ENCODE measurements around the gene MAN2A1. TPM values are rescaled to one million over a fixed set of nuclear protein-coding genes. Genes with fewer than 3 reads are reported as not detected.

MAN2A1 gene
- total RNA-seq, 1 donor from 2014 or later: 33.9 TPM

- H3K27me3 ChIP-seq: no peaks in the 10 kb centered on the region
- DNase-seq (ENCODE audit: extremely low spot score in 2 of 2): no peak
- H3K36me3 ChIP-seq: no peaks in the 10 kb centered on the region
- intact Hi-C loops (cut with DNase I): no loop called here
- H3K27ac ChIP-seq: no peak overlapping the region
- TF ChIP-seq POLR2AphosphoS5 (IDR thresholded peaks at IDR 0.05; ENCODE audit: insufficient read depth in 1 of 2, low read depth in 1 of 2): no peak
- TF ChIP-seq POLR2A (IDR thresholded peaks at IDR 0.05): no peak
- TF ChIP-seq CTCF (IDR thresholded peaks at IDR 0.05): no peak
- no peak overlapping the region for H3K4me3 ChIP-seq
- no peaks in the 10 kb centered on the region for H3K4me1 ChIP-seq
- no peaks in the 10 kb centered on the region for H3K9me3 ChIP-seq
Measured at GRCh38 chr5:109676920-109677319, 12.8 kb upstream of the MAN2A1 start.

DNA sequence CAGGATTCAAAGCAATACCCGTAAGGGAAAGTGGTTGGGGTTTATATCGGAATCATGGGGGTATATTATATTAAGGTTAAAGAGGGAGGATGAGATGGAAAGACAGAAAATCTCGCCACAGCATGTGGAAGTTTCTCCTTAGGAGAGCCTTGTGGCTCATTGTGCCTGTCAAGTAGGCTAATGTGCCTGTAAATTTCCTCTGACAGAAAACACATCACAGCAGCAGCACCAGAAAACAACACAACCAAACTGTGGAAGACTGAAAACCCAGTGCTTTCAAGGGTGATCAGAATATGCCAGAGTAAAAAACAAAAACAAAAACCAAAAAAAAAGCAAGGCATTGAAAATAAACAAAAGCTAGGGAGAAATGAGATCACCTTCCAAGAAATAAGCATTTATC is 11.3 kb upstream of the MAN2A1 start:
- H3K9me3 ChIP-seq: no peaks in the 10 kb centered on the region
- intact Hi-C loops (cut with DNase I): no loop called here
- H3K27ac ChIP-seq: no peak overlapping the region
- DNase-seq (ENCODE audit: extremely low spot score in 2 of 2): no peak
- H3K4me1 ChIP-seq: no peaks in the 10 kb centered on the region
- no peak for TF ChIP-seq POLR2AphosphoS5 (IDR thresholded peaks at IDR 0.05; ENCODE audit: insufficient read depth in 1 of 2, low read depth in 1 of 2)
- TF ChIP-seq POLR2A (IDR thresholded peaks at IDR 0.05): no peak
- TF ChIP-seq CTCF (IDR thresholded peaks at IDR 0.05): no peak
- H3K4me3 ChIP-seq: no peak overlapping the region
- no peaks in the 10 kb centered on the region for H3K36me3 ChIP-seq
- no peaks in the 10 kb centered on the region for H3K27me3 ChIP-seq

GRCh38 chr5:109681763-109682162 is 8.0 kb upstream of the MAN2A1 start:
- H3K4me3 ChIP-seq: no peak overlapping the region
- DNase-seq (ENCODE audit: extremely low spot score in 2 of 2): no peak
- no peaks in the 10 kb centered on the region for H3K36me3 ChIP-seq
- H3K27ac ChIP-seq: no peak overlapping the region
- no peaks in the 10 kb centered on the region for H3K4me1 ChIP-seq
- no peaks in the 10 kb centered on the region for H3K27me3 ChIP-seq
- no peaks in the 10 kb centered on the region for H3K9me3 ChIP-seq
- intact Hi-C loops (cut with DNase I): no loop called here
- no peak for TF ChIP-seq POLR2A (IDR thresholded peaks at IDR 0.05)
- TF ChIP-seq CTCF (IDR thresholded peaks at IDR 0.05): no peak
- TF ChIP-seq POLR2AphosphoS5 (IDR thresholded peaks at IDR 0.05; ENCODE audit: insufficient read depth in 1 of 2, low read depth in 1 of 2): no peak

DNA sequence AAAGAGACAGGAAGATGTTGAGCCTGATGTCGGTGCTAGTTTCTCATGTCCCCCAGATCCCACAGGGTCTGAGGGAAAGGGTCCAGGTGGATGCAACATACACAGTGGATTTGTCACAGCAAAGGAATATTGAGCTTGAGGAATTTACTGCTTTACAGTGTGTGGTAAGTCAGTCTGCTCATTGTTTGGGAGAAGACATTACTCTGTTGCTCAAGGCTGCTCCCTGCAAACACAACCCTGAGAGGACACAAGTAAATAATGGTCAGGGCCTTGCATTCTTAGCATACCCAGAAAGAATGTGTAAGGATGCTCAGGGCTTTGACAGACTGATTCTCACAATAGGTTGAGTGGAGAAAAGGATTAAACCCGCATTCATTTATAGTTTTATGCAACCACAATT is 7.3 kb upstream of the MAN2A1 start:
- TF ChIP-seq CTCF (IDR thresholded peaks at IDR 0.05): no peak
- no peak for DNase-seq (ENCODE audit: extremely low spot score in 2 of 2)
- no peaks in the 10 kb centered on the region for H3K4me1 ChIP-seq
- H3K27ac ChIP-seq: no peak overlapping the region
- intact Hi-C loops (cut with DNase I): no loop called here
- no peaks in the 10 kb centered on the region for H3K36me3 ChIP-seq
- no peaks in the 10 kb centered on the region for H3K9me3 ChIP-seq
- no peaks in the 10 kb centered on the region for H3K27me3 ChIP-seq
- H3K4me3 ChIP-seq: no peak overlapping the region

DNA sequence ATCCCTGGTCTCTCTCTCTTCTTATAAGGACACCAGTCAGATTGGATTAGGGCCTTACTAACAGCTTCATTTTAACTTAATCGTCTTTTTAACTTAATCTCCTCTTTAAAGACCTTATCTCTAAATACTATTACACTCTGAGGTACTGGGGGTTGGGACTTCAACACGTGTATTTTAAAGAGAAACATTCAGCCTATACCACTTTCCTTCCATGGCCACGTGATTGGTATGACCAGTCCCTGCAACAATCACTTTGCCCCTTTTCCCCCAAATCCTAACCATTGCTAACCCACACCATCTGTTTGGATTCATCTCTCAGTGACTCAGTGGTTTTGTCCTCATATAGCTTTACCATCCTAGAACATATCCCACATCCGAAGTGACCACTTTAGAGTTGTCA is 3.8 kb upstream of the MAN2A1 start:
- H3K9me3 ChIP-seq: peaks cover 6% of the 10 kb centered on the region
- H3K4me3 ChIP-seq: no peak overlapping the region
- H3K27ac ChIP-seq: no peak overlapping the region
- no peaks in the 10 kb centered on the region for H3K27me3 ChIP-seq
- intact Hi-C loops (cut with DNase I): no loop called here
- no peak for DNase-seq (ENCODE audit: extremely low spot score in 2 of 2)
- H3K4me1 ChIP-seq: no peaks in the 10 kb centered on the region
- TF ChIP-seq CTCF (IDR thresholded peaks at IDR 0.05): no peak
- TF ChIP-seq POLR2AphosphoS5 (IDR thresholded peaks at IDR 0.05; ENCODE audit: insufficient read depth in 1 of 2, low read depth in 1 of 2): no peak
- TF ChIP-seq POLR2A (IDR thresholded peaks at IDR 0.05): no peak
- no peaks in the 10 kb centered on the region for H3K36me3 ChIP-seq
